GM12878 (cell line): ENCODE data around the gene ZIC2. TPM values are rescaled to one million over a fixed set of nuclear protein-coding genes. Genes with fewer than 3 reads are reported as not detected.

ENCODE experiments used
- ATAC-seq: fragments of 200-7000 bp; cut with Tn5 transposase; 3 replicates; pipeline ENCODE4 v1.9.1; 2020; ENCODE audit warnings: mild to moderate bottlenecking, moderate library complexity
- BruUV-seq: library from RNA; stranded (reverse); fragments of 400-500 nt; replicated peaks from 2 replicates; lab custom pipeline; 2021; lab: Mats Ljungman, UMichigan
- CTCF ChIA-PET: fragments of 300-600 bp; sonication (Branson Sonifier 250); formaldehyde crosslinking; extraction: SDS; loops from one replicate; lab custom pipeline; 2021; ENCODE audit warnings: inconsistent platforms; lab: Yijun Ruan, JAX
- POLR2A ChIA-PET: fragments of 350-600 bp; formaldehyde crosslinking; extraction: SDS; loops from one replicate; lab custom pipeline; 2021; ENCODE audit warnings: inconsistent platforms; lab: Charles Lee
- RAD21 ChIA-PET: fragments of 300-600 bp; sonication (Branson Sonifier 250); formaldehyde crosslinking; loops from one replicate; lab custom pipeline; 2023; ENCODE audit warnings: antibody characterized with exemption; ENCODE audit not compliant: unreplicated experiment; lab: Charles Lee
- SMC1A ChIA-PET: fragments of 300-600 bp; sonication (Branson Sonifier 250); formaldehyde crosslinking; loops from one replicate; lab custom pipeline; 2023; ENCODE audit not compliant: unreplicated experiment, uncharacterized antibody; lab: Charles Lee
- DNase-seq: peaks from one replicate; pipeline ENCODE4 v3.0.0-alpha.2; 2011; ENCODE audit warnings: low read depth, low spot score
- FAIRE-seq: peaks from 3 replicates; lab custom pipeline; 2011; peaks lifted over from hg19 to GRCh38; lab: Jason Lieb, UNC
- H2AFZ ChIP-seq: 2 replicates; pipeline ENCODE4 v1.6.0; 2011; ENCODE audit warnings: low read depth, low read length, control low read depth; ENCODE audit not compliant: control insufficient read depth
- H3K27ac ChIP-seq: 2 replicates; pipeline ENCODE4 v1.5.1; 2011; ENCODE audit warnings: control low read depth; ENCODE audit not compliant: control insufficient read depth, insufficient read depth
- H3K27me3 ChIP-seq, 2 experiments: replicated peaks in 1 of 2; 2 replicates each; pipeline versions ENCODE4 v1.6.0 to v1.6.1; 2011; ENCODE audit warnings: low read length in 1 of 2; ENCODE audit not compliant: control insufficient read depth in 2 of 2, insufficient read depth in 2 of 2
- H3K36me3 ChIP-seq, 2 experiments: 2 replicates each; pipeline ENCODE4 v1.5.1; 2011; ENCODE audit warnings: low read length in 1 of 2; ENCODE audit not compliant: control insufficient read depth in 2 of 2, insufficient read depth in 2 of 2
- H3K4me1 ChIP-seq: 2 replicates; pipeline ENCODE4 v1.6.1; 2011; ENCODE audit warnings: mild to moderate bottlenecking, low read length, moderate library complexity, mixed read lengths; ENCODE audit not compliant: control insufficient read depth, insufficient read depth
- H3K4me2 ChIP-seq: 2 replicates; pipeline ENCODE4 v1.6.0; 2011; ENCODE audit warnings: control low read depth; ENCODE audit not compliant: control insufficient read depth, insufficient read depth
- H3K4me3 ChIP-seq: fragments of 200-600 bp; sonication (generic); 2 replicates; pipeline ENCODE4 v1.5.1; 2016
- H3K79me2 ChIP-seq: 2 replicates; pipeline ENCODE4 v1.6.0; 2011; ENCODE audit warnings: low read length; ENCODE audit not compliant: control insufficient read depth, insufficient read depth
- H3K9ac ChIP-seq: 2 replicates; pipeline ENCODE4 v1.8.0; 2011; ENCODE audit warnings: low read length, control low read depth, mixed read lengths; ENCODE audit not compliant: control insufficient read depth, insufficient read depth
- H3K9me3 ChIP-seq: replicated peaks from 3 replicates; pipeline ENCODE4 v1.5.1; 2011; ENCODE audit warnings: mild to moderate bottlenecking, low read length; ENCODE audit not compliant: control insufficient read depth, insufficient read depth
- H4K20me1 ChIP-seq: 2 replicates; pipeline ENCODE4 v1.6.0; 2011; ENCODE audit not compliant: control insufficient read depth, insufficient read depth
- ATF7 ChIP-seq: fragments of 450-650 bp; IDR thresholded peaks from 2 replicates; pipeline ENCODE4 v1.6.1; 2016; ENCODE audit warnings: low read depth, mild to moderate bottlenecking
- BRCA1 ChIP-seq: IDR thresholded peaks from 2 replicates; pipeline ENCODE4 v1.6.1; 2011; ENCODE audit warnings: low read depth, low read length, improper control_type of control experiment
- CBFB ChIP-seq: IDR thresholded peaks from 2 replicates; pipeline ENCODE4 v1.6.1; 2016; ENCODE audit warnings: antibody characterized with exemption, low read depth
- CBX3 ChIP-seq: fragments of 200-600 bp; sonication (generic); IDR thresholded peaks from 2 replicates; pipeline ENCODE4 v1.6.1; 2016; ENCODE audit warnings: low read depth, borderline replicate concordance
- ESRRA ChIP-seq: IDR thresholded peaks from 2 replicates; pipeline ENCODE4 v1.6.1; 2012; ENCODE audit warnings: mild to moderate bottlenecking, low read length, improper control_type of control experiment
- IKZF2 ChIP-seq, 2 experiments: fragments of 450-650 bp; IDR thresholded peaks; 2 replicates each; pipeline ENCODE4 v1.6.1; 2017; ENCODE audit warnings: mild to moderate bottlenecking in 2 of 2, moderate library complexity in 2 of 2
- IRF5 ChIP-seq: fragments of 450-650 bp; IDR thresholded peaks from 2 replicates; pipeline ENCODE4 v1.6.1; 2017; ENCODE audit warnings: borderline replicate concordance
- KAT2A ChIP-seq: conservative IDR thresholded peaks from 2 replicates; pipeline ENCODE4 v1.6.1; 2011; ENCODE audit warnings: low read depth, low read length; ENCODE audit not compliant: control insufficient read depth
- NR2F1 ChIP-seq: fragments of 450-650 bp; conservative IDR thresholded peaks from 2 replicates; pipeline ENCODE4 v1.6.1; 2017; ENCODE audit warnings: mild to moderate bottlenecking
- PKNOX1 ChIP-seq: fragments of 450-650 bp; IDR thresholded peaks from 2 replicates; pipeline ENCODE4 v1.6.1; 2016; ENCODE audit warnings: mild to moderate bottlenecking
- POLR2AphosphoS2 ChIP-seq: IDR thresholded peaks from 2 replicates; pipeline ENCODE4 v1.6.1; 2011; ENCODE audit warnings: low read depth, mild to moderate bottlenecking, low read length, improper control_type of control experiment, moderate library complexity
- RELB ChIP-seq: fragments of 450-650 bp; IDR thresholded peaks from 2 replicates; pipeline ENCODE4 v1.6.1; 2017; ENCODE audit warnings: low read depth, mild to moderate bottlenecking, moderate library complexity
- RUNX3 ChIP-seq: IDR thresholded peaks from 2 replicates; pipeline ENCODE4 v1.6.1; 2012; ENCODE audit warnings: low read length, inconsistent platforms
- ZBTB33 ChIP-seq: fragments of 450-650 bp; IDR thresholded peaks from 2 replicates; pipeline ENCODE4 v1.6.1; 2017; ENCODE audit warnings: mild to moderate bottlenecking
- ZNF274 ChIP-seq: IDR thresholded peaks from one replicate; pipeline ENCODE4 v1.8.0; 2011; ENCODE audit not compliant: insufficient read length, insufficient read depth
- ZNF384 ChIP-seq: IDR thresholded peaks from 2 replicates; pipeline ENCODE4 v1.6.1; 2012; ENCODE audit warnings: low read depth, mild to moderate bottlenecking, low read length, improper control_type of control experiment, borderline replicate concordance
- WGBS: methylation state at CpG from one replicate; pipeline ENCODE4 v1.1.6; 2016; ENCODE audit warnings: low lambda C conversion rate; ENCODE audit not compliant: insufficient replicate concordance, insufficient coverage; ENCODE audit errors: missing lambda C conversion rate; 5-methylcytosine and 5-hydroxymethylcytosine counted together
- in situ Hi-C: fragments of 300-500 bp; cut with MboI; formaldehyde crosslinking; loops from 9 replicates; pipeline ENCODE4 v1.14.3; 2018; ENCODE audit warnings: mixed read lengths
- intact Hi-C: fragments of 100-400 bp; cut with micrococcal nuclease; formaldehyde crosslinking; loops from one replicate; pipeline ENCODE4 v1.14.2; 2022; ENCODE audit not compliant: unreplicated experiment
- polyA plus RNA-seq, 11 experiments: library from polyadenylated mRNA; depleted of rRNA in 4 of 11; unstranded in 6 of 11; stranded (reverse) in 5 of 11; fragments of >200 nt; fragmentation: Nextera tagmentation in 4 of 11; fragmentation: Illumina TruSeq in 1 of 11; extraction: Ambion mirVana in 4 of 11; extraction: Trizol in 1 of 11; gene quantifications; 1 replicate in 1 of 11; 2 replicates in 10 of 11; pipeline versions ENCODE4 v1.2.1 to v1.2.3, GENCODE V29; 2011 to 2016; ENCODE audit warnings: inconsistent platforms in 2 of 11, missing spikeins in 2 of 11, low read depth in 1 of 11
- total RNA-seq, 4 experiments: library from RNA; depleted of rRNA in 3 of 4; stranded (reverse); fragments of >200 nt in 3 of 4; fragmentation: Illumina TruSeq in 1 of 4; extraction: Trizol in 1 of 4; gene quantifications; 2 replicates each; pipeline versions ENCODE4 v1.2.1 to v1.2.3, GENCODE V29; 2013 to 2021

Gene ZIC2
- total and polyA plus RNA-seq, 10 of the 15 experiments (the other 5 are each of a cell fraction or from before 2014, with no cell fraction given), result 0.05 TPM; not detected in 8

- Histone ChIP-seq H3K27ac (no peak within 1 kb of the TSS), H3K27me3 (peaks cover 11 to 28% of the 10 kb centered on the region in 2 experiments)
- WGBS, result 64% methylated on average over 35 of the region's 41 CpGs
- RAD21 ChIA-PET, result no interaction called here
- in situ Hi-C loops (no loop called here), intact Hi-C loops (no loop called here)
- no peak for ATAC-seq
- TF ChIP-seq IRF5 (no peak), ZBTB33 (no peak), KAT2A (no peak), RELB (no peak), PKNOX1 (no peak), POLR2AphosphoS2 (no peak), NR2F1 (no peak), IKZF2 (IDR thresholded peaks at IDR 0.05) (no peak), RUNX3 (no peak), ATF7 (no peak), CBX3 (no peak), BRCA1 (no peak), ZNF274 (no peak), ESRRA (no peak), CBFB (no peak), ZNF384 (no peak)
- TF ChIP-seq, all 136 proteins: peak for 0
- Histone ChIP-seq H3K4me2 (no peak within 1 kb of the TSS), H3K9ac (no peak within 1 kb of the TSS), H2AFZ (no peak within 1 kb of the TSS), H3K4me1 (no peaks in the 10 kb centered on the region), H4K20me1 (no peaks in the 10 kb centered on the region), H3K36me3 (no peaks in the 10 kb centered on the region), H3K9me3 (peaks cover 5% of the 10 kb centered on the region; the same call in 1 of the 3 replicates), H3K4me3 (no peak within 1 kb of the TSS), H3K79me2 (no peaks in the 10 kb centered on the region)
- ChIA-PET POLR2A (no interaction called here), CTCF (no interaction called here), SMC1A (no interaction called here)
- no peak for FAIRE-seq
- no peak for DNase-seq
- no TSS peak for BruUV-seq
Observed at GRCh38 chr13:99971576-99972189, 9.9 kb upstream of the ZIC2 start, which contains the start of gene ZIC5. TSS of gene ZIC5 (minus strand) at chr13:99971767. CDS start at chr13:99971603, 164 bp downstream.
